Panc1 (cell line): ENCODE results near the gene PRKD1. TPM values are rescaled to one million over a fixed set of nuclear protein-coding genes. Genes with fewer than 3 reads are reported as not detected.

Source experiments
- ATAC-seq: fragments of 200-7000 bp; cut with Tn5 transposase; 2 replicates; pipeline ENCODE4 v1.9.1; 2020; ENCODE audit warnings: mild to moderate bottlenecking, moderate library complexity
- BruUV-seq: library from RNA; stranded (reverse); fragments of 400-500 nt; replicated peaks from 2 replicates; lab custom pipeline; 2021; lab: Mats Ljungman, UMichigan
- CTCF ChIA-PET: fragments of 300-600 bp; sonication (Branson Sonifier 250); formaldehyde crosslinking; loops from one replicate; lab custom pipeline; 2022; ENCODE audit warnings: antibody characterized with exemption; lab: Charles Lee
- POLR2A ChIA-PET: fragments of 300-600 bp; sonication (Branson Sonifier 250); formaldehyde crosslinking; loops from one replicate; lab custom pipeline; 2022; ENCODE audit warnings: antibody characterized with exemption; lab: Charles Lee
- DNase-seq: peaks from one replicate; pipeline ENCODE4 v3.0.0-alpha.2; 2010; ENCODE audit warnings: low read depth, low spot score
- H3K27ac ChIP-seq: 2 replicates; pipeline ENCODE4 v1.5.1; 2011; ENCODE audit warnings: mild to moderate bottlenecking, low read length, inconsistent platforms
- H3K27me3 ChIP-seq: fragments of 200-500 bp; sonication (Bioruptor generic); 2 replicates; pipeline ENCODE4 v1.6.0; 2014; ENCODE audit warnings: low read length, inconsistent platforms; ENCODE audit not compliant: control insufficient read depth, insufficient read depth
- H3K36me3 ChIP-seq: fragments of 200-500 bp; sonication (Bioruptor generic); 2 replicates; pipeline ENCODE4 v1.5.1; 2014; ENCODE audit warnings: inconsistent platforms, mild to moderate bottlenecking, low read length, moderate library complexity; ENCODE audit not compliant: control insufficient read depth, insufficient read depth
- H3K4me1 ChIP-seq: 2 replicates; pipeline ENCODE4 v1.5.1; 2011; ENCODE audit warnings: inconsistent platforms, mild to moderate bottlenecking, low read length, moderate library complexity; ENCODE audit not compliant: control insufficient read depth, insufficient read depth
- H3K4me3 ChIP-seq, 2 experiments: 2 replicates each; pipeline ENCODE4 v1.5.1; 2011 to 2012; ENCODE audit warnings: low read depth in 2 of 2, low read length in 2 of 2, mild to moderate bottlenecking in 2 of 2, inconsistent platforms in 1 of 2, moderate library complexity in 1 of 2
- H3K9me3 ChIP-seq: fragments of 200-500 bp; sonication (Bioruptor generic); 2 replicates; pipeline ENCODE4 v1.5.1; 2014; ENCODE audit warnings: low read depth, mild to moderate bottlenecking, inconsistent platforms, low read length, moderate library complexity; ENCODE audit not compliant: control insufficient read depth, insufficient read depth
- CTCF ChIP-seq: fragments of 450-650 bp; IDR thresholded peaks from 2 replicates; pipeline ENCODE4 v1.5.1; 2017; ENCODE audit warnings: mild to moderate bottlenecking
- POLR2AphosphoS5 ChIP-seq: IDR thresholded peaks from 2 replicates; pipeline ENCODE4 v1.6.1; 2012; ENCODE audit warnings: mild to moderate bottlenecking, low read depth, low read length, moderate library complexity
- REST ChIP-seq, 2 experiments: IDR thresholded peaks; 2 replicates each; pipeline ENCODE4 v1.6.1; 2011 to 2012; ENCODE audit warnings: low read depth in 2 of 2, control low read depth in 1 of 2, low read length in 1 of 2, mild to moderate bottlenecking in 1 of 2, moderate library complexity in 1 of 2; ENCODE audit not compliant: insufficient read depth in 1 of 2
- SIN3A ChIP-seq: IDR thresholded peaks from 2 replicates; pipeline ENCODE4 v1.6.1; 2012; ENCODE audit warnings: low read depth, mild to moderate bottlenecking, low read length, moderate library complexity, borderline replicate concordance; ENCODE audit not compliant: insufficient read depth
- TCF7L2 ChIP-seq: IDR thresholded peaks from 2 replicates; pipeline ENCODE4 v1.6.1; 2011; ENCODE audit warnings: mild to moderate bottlenecking, low read depth, low read length, inconsistent platforms
- in situ Hi-C: cut with HindIII; loops from 2 replicates; pipeline ENCODE4 v1.10.0; 2016; ENCODE audit warnings: low sequenced_read_pairs, low pct_unique_long_range_greater_than_20kb
- intact Hi-C: fragments of 100-400 bp; cut with micrococcal nuclease; formaldehyde crosslinking; loops from one replicate; pipeline ENCODE4 v1.10.0; 2022; ENCODE audit not compliant: unreplicated experiment
- total RNA-seq: library from RNA; stranded (reverse); gene quantifications from one replicate; pipeline ENCODE4 v1.2.1, GENCODE V29; 2021; ENCODE audit not compliant: unreplicated experiment

The PRKD1 gene
- total RNA-seq, 1 experiment from 2014 or later, result 8.2 TPM

GRCh38 chr14:29940482-29940881 lies 12.8 kb upstream of the PRKD1 start:
- H3K36me3 ChIP-seq, result no peaks in the 10 kb centered on the region
- ChIA-PET CTCF (no interaction called here), POLR2A (no interaction called here)
- TF ChIP-seq POLR2AphosphoS5 (no peak), SIN3A (no peak), TCF7L2 (no peak), REST (IDR thresholded peaks at IDR 0.05; ENCODE audit: insufficient read depth in 1 of 2, low read depth in 2 of 2, low read length in 1 of 2) (no peak), CTCF (no peak)
- no TSS peak for BruUV-seq
- intact Hi-C loops (no loop called here), in situ Hi-C loops (no loop called here)
- H3K4me1 ChIP-seq, result no peaks in the 10 kb centered on the region
- DNase-seq (no peak), ATAC-seq (no peak)
- no peaks in the 10 kb centered on the region for H3K9me3 ChIP-seq
- H3K27ac ChIP-seq, result no peak overlapping the region
- H3K27me3 ChIP-seq, result no peaks in the 10 kb centered on the region
- H3K4me3 ChIP-seq, result no peak overlapping the region

- CTCF ChIA-PET, result no interaction called here
- ATAC-seq (no peak), DNase-seq (no peak)
- no peak overlapping the region for H3K27ac ChIP-seq
- POLR2A ChIA-PET, result interaction anchor here (0.5 kb wide), 1 partner anchor 298 kb away, joined by 8 read pairs; no protein-coding TSS in a partner anchor
- no peaks in the 10 kb centered on the region for H3K36me3 ChIP-seq
- in situ Hi-C loops, result no loop called here
- no peaks in the 10 kb centered on the region for H3K4me1 ChIP-seq
- intact Hi-C loops, result no loop called here
- no peak overlapping the region for H3K4me3 ChIP-seq
- no peaks in the 10 kb centered on the region for H3K27me3 ChIP-seq
- BruUV-seq, result no TSS peak
- no peaks in the 10 kb centered on the region for H3K9me3 ChIP-seq
- no peak for TF ChIP-seq SIN3A
- no peak for TF ChIP-seq CTCF
- no peak for TF ChIP-seq POLR2AphosphoS5
- no peak for TF ChIP-seq REST (IDR thresholded peaks at IDR 0.05; ENCODE audit: insufficient read depth in 1 of 2, low read depth in 2 of 2, low read length in 1 of 2)
- TF ChIP-seq TCF7L2, result no peak
Observed at GRCh38 chr14:29937116-29937515, 9.5 kb upstream of the PRKD1 start.
